Brain microvascular endothelial cell (primary cell): Measurements from ENCODE around the gene EAPP.

Experiments used
- DNase-seq: peaks from one replicate; pipeline ENCODE4 v3.0.0-alpha.2; 2020
- H3K27ac ChIP-seq: fragments of 250-450 bp; sonication (Bioruptor Pico); 2 replicates; pipeline ENCODE4 v1.5.1; 2020; ENCODE audit warnings: mild to moderate bottlenecking, moderate library complexity
- H3K27me3 ChIP-seq: fragments of 250-450 bp; sonication (Bioruptor Pico); replicated peaks from 2 replicates; pipeline ENCODE4 v1.5.1; 2020; ENCODE audit warnings: mild to moderate bottlenecking
- H3K36me3 ChIP-seq: fragments of 250-450 bp; sonication (Bioruptor Pico); replicated peaks from 2 replicates; pipeline ENCODE4 v1.5.1; 2020; ENCODE audit warnings: mild to moderate bottlenecking
- H3K4me3 ChIP-seq: 2 replicates; pipeline ENCODE4 v1.5.1; 2011; ENCODE audit warnings: low read depth, mild to moderate bottlenecking, control low read depth, low read length, moderate library complexity
- in situ Hi-C: cut with HindIII; loops from 2 replicates; pipeline ENCODE4 v1.10.0; 2017; ENCODE audit warnings: low sequenced_read_pairs, low pct_ligation_motif_present
- TF ChIP-seq, protein P1 (sequence below): IDR thresholded peaks from 2 replicates; pipeline ENCODE4 v1.5.1; 2011; ENCODE audit warnings: low read depth, mild to moderate bottlenecking, moderate library complexity, low read length, control low read depth, inconsistent platforms; ENCODE audit errors: missing control alignments

Gene EAPP

DNA sequence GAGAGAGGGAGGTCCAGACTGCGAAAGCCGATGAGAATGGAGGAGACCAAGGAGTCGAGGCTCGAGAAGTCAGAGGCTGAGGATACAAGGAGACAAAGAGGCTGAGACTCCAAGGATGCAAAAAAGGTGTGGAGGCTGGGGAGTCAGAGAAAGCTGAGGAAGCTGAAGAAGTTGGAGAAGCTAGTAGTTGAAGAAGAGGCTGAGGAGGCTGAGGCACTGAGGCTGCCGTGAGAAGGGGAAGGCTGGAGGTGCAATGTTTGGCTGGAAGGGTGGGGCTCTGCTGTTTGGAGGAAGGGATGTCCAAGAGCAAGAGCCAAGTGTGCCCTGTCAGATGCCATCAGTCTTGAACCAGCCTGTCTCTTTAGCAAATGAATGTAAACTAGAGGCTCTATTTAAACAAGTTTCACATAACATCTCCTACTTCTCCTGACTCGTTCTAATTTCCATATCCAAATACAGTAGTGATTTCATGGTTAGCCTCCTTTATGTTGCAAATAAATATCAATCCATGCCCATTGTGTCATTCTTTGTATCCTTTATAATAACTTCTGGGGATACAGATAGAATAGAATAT, 66.7 kb downstream of the EAPP start:
- Histone ChIP-seq H3K36me3 (no peaks in the 10 kb centered on the region), H3K27ac (no peak overlapping the region), H3K27me3 (no peaks in the 10 kb centered on the region), H3K4me3 (no peak overlapping the region)
- in situ Hi-C loops = no loop called here
- TF ChIP-seq, protein P1, sequence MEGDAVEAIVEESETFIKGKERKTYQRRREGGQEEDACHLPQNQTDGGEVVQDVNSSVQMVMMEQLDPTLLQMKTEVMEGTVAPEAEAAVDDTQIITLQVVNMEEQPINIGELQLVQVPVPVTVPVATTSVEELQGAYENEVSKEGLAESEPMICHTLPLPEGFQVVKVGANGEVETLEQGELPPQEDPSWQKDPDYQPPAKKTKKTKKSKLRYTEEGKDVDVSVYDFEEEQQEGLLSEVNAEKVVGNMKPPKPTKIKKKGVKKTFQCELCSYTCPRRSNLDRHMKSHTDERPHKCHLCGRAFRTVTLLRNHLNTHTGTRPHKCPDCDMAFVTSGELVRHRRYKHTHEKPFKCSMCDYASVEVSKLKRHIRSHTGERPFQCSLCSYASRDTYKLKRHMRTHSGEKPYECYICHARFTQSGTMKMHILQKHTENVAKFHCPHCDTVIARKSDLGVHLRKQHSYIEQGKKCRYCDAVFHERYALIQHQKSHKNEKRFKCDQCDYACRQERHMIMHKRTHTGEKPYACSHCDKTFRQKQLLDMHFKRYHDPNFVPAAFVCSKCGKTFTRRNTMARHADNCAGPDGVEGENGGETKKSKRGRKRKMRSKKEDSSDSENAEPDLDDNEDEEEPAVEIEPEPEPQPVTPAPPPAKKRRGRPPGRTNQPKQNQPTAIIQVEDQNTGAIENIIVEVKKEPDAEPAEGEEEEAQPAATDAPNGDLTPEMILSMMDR = no peak
- DNase-seq = no peak

DNA sequence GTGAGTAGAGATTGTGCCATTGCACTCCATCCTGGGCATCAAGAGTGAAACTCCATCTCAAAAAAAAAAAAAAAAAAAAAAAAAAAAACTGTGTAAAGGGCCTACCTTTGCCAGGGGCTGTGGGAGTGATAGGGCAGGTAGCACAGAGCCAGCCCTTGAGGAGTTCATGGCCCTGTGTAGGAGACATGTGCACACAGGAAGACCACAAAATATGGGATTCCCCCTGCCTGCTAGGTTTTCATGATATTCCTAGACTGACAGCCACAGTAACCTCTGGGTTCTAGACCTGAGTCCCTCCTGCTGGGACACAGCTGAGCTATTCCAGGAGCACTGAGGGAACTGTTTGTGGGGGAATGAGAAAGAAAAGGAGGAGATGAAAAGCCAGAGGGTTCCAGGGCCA, 69.2 kb downstream of the EAPP start:
- Histone ChIP-seq H3K27ac (no peak overlapping the region), H3K27me3 (no peaks in the 10 kb centered on the region), H3K4me3 (no peak overlapping the region), H3K36me3 (no peaks in the 10 kb centered on the region)
- in situ Hi-C loops = no loop called here
- DNase-seq = no peak
- TF ChIP-seq, protein P1 = no peak

DNA sequence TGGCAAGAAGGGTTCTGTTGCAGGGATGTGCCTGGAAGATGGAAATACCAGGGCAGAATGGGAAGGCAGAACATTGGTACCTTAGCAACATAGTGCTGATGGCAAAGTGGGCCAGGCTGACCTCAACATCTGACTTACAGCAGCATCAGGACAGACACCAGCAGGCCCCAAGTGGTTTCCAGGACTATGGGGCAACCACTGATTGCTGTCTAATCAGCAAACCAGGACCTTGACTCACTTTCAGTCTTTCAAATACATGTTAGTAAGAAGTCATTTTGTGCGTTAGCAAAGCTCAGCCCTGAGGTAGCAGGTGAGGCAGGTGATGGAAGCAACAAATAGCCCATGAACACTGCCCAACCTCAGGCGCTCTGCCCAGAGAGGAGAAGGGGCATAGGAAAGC, 72.8 kb downstream of the EAPP start:
- Histone ChIP-seq H3K36me3 (no peaks in the 10 kb centered on the region), H3K27ac (no peak overlapping the region), H3K4me3 (no peak overlapping the region), H3K27me3 (no peaks in the 10 kb centered on the region)
- no peak for DNase-seq
- TF ChIP-seq, protein P1 = no peak
- in situ Hi-C loops = no loop called here
